22Rv1 (cell line): ENCODE results near the gene MANSC1.

Source experiments
- ZFX ChIP-seq: fragments of 450-650 bp; IDR thresholded peaks from 2 replicates; pipeline ENCODE4 v1.6.1; 2017; ENCODE audit warnings: antibody characterized with exemption, borderline replicate concordance
- TF ChIP-seq, protein P1 (sequence below): fragments of 450-650 bp; IDR thresholded peaks from 2 replicates; pipeline ENCODE4 v1.5.1; 2017; ENCODE audit warnings: mild to moderate bottlenecking

DNA sequence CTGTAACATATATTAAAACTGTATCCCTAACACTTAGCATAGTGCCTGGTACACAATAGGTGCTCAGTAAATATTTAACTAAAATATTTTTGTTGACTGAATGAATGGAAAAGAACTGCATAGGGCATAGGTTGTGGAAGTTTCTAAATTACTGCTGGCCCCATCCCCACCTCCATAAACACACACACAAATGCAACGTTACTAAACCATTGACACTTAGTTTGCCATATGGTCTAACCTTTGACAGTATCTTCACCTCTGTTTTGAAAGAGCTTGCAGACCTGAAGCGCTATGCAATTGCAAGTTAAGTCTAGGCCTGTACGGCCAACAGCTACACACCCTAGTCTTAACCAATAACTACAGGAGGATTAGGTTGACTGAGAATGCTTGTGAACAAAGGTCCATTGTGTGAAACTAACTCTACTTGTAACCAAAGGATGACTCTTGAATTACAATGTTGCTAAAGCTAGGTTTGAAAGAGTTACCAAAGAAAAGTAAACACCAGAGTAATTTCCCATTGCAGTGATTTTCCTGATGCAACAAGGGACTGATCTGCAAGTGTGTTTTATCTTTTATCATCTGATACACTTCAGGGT lies 924 bp upstream of the MANSC1 start:
- TF ChIP-seq, protein P1, sequence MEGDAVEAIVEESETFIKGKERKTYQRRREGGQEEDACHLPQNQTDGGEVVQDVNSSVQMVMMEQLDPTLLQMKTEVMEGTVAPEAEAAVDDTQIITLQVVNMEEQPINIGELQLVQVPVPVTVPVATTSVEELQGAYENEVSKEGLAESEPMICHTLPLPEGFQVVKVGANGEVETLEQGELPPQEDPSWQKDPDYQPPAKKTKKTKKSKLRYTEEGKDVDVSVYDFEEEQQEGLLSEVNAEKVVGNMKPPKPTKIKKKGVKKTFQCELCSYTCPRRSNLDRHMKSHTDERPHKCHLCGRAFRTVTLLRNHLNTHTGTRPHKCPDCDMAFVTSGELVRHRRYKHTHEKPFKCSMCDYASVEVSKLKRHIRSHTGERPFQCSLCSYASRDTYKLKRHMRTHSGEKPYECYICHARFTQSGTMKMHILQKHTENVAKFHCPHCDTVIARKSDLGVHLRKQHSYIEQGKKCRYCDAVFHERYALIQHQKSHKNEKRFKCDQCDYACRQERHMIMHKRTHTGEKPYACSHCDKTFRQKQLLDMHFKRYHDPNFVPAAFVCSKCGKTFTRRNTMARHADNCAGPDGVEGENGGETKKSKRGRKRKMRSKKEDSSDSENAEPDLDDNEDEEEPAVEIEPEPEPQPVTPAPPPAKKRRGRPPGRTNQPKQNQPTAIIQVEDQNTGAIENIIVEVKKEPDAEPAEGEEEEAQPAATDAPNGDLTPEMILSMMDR, result no peak
- no peak for TF ChIP-seq ZFX
